NCI-H2029 (cell line): Measurements from ENCODE around the gene IL2RA.

ENCODE experiments used
- DNase-seq: peaks from one replicate; lab custom pipeline; 2025; lab: John Stamatoyannopoulos, UW

IL2RA gene

DNA sequence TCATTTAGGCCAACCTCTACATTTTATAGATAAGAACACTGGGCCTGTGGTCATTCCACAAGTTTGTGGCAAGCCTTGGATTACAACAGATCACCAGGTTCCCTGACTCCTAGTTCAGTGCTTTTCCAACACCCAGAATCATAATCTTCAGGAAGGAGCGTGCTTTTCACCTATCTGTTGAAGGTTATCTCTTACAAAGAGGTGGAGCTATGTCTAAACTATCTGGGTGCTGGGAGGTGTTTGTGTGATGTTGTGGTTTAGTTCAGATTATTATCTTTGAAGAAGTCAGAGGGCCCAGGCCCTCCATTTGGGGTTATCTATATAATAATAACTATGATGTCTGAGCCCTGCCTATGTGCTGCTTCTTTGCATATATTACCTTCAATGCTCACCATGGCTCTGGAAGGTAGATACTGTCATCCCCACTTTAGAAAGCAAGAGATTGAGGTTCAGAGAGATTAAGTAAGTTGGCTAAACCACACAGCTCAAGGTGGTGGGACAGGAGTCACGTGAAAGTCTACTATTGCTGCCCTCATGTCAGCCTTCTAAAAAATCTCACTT is 24.0 kb downstream of the IL2RA start:
- no peak for DNase-seq

DNA sequence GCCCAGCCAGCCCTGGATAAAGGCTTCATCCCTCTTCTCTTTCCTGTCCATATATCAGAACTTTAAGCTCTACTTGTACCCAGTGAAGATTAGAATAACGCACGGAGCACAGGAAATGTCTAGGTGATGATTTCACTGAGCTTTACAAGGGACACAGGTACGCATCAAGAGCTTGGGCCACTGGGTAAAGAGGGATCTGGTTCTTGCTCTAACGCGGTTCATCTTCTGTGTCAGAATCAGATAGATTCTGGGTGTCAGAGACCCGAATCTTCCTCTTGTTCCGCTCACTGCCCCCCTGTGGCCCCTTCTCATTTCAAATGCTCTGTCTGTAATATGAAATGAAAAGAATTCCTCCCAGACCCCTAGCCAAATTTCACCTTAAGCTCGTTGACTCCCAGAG is 24.7 kb downstream of the IL2RA start:
- no peak for DNase-seq

DNA sequence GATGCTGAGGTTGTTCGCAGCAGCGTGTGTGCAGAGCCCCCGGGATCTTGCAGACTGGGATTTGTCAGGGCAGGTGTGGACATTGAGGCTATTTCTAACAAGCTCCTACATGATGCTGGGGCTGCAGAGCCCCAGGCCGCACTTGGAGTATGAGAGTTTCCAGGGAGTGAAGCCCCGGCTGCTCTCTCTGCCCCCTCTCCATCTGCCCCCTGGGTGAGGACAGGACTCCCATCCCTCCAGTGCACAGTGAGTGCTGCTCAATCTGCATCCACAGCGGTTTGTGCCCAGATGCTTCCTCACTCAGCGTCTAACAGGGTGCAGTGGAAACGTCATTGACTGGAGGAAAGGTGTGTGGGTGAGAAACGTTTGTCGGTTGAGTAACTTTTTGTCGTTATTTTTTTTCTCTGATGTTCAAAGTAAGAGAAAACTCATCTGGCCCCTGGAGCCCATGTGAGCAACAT is 25.3 kb downstream of the IL2RA start:
- no peak for DNase-seq

DNA sequence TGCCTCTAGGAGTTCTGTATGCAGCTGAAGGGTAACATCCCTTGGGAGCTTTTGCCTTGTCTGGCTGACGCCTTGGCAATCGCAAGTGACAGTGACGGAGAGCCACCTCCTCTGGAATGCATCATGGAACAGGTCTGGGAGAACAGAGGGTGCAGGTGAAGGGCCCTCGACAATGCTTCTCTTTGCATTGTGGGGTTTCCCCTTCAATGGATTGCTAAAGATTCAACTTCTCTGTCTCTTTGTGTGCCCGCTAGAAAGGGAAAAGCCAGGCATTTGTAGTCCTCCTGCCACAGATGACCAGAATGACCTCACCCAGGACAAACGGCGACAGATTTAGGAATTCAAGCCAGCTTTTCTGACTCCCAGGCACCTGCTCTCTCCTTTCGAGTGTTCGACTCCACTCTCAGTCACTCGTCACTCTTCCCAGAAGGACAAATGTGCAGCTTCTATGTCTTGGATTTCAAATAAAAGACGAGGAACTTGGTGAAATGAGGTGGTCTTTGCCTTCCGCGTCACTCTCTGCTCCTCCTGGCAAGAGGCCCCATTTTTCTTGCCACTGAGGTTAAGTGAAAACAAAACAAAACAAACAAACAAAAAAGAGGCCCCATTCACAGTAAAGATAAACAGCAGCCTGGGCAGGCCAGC is 26.1 kb downstream of the IL2RA start:
- DNase-seq = no peak

DNA sequence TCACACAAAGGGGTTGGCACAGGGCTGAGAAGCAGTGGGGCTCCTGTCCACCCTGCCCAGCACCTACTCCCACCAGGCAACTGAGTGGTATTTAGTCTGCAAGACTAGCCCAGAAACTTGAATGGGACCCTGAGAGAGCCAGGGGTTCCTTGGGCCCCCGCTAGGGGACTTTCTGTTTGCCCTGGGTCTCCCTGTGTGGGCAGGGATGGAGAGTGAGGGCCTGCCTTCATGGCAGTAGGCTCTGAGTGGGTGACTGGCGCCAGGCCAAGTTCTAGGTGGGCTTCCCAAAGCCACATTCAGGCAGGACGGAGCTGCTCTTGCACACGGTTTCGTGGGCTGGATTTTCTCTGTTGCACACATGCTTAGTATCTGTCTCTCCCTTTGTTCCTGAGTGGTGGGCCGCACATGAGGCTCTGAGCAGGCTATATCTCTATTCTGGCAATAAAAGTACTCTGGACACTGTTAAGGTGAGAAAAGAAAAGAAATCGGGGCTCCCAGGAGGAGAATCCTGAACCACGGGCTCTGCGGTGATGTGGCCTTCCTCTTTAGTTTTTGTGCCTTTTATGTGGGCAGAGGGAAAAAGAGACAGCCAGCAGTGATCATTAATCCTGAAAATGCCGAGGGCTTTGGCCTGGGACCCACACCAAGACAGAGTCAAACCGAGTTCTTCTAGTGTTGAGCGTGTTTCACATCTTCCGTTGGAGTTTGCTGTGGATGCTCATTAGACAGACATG is 26.9 kb downstream of the IL2RA start:
- DNase-seq = no peak

DNA sequence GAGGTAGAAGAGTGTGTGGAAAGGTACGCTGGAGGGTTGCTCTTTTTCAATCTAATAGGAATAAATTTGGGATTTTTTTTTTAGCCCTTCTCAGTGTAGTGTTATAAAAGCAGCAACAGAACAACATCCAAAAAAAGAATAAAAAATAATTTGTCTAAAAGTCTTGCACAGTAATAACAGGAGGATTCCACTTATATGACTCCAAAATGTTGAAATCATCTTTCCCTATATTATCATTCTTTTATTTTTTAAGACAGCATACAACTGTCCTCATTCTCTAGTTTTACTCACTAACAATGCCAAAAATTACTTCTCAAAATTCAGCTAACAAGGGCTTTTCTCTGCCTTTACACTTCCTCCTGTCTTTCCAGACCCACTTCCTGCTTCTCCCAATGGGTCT is 27.8 kb downstream of the IL2RA start:
- no peak for DNase-seq

DNA sequence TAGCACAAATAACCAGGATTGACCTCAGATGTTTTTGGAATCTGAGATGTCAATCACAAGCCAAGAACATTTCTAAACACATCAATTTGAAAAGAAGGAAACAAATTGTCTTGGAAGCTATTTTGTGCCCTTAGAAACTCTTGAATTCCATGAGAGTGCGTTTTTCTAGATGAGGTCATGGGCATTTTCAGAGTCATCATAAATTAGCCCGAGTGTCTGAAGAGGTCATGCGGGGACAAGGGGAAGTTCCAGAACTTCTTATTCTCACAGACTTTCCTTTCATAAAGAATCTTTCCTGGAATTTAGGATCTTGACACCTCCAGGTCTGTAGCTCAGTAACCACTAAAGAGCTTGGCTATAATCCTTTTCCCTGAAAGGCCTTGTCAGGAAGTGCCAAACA is 28.2 kb downstream of the IL2RA start:
- DNase-seq = no peak

DNA sequence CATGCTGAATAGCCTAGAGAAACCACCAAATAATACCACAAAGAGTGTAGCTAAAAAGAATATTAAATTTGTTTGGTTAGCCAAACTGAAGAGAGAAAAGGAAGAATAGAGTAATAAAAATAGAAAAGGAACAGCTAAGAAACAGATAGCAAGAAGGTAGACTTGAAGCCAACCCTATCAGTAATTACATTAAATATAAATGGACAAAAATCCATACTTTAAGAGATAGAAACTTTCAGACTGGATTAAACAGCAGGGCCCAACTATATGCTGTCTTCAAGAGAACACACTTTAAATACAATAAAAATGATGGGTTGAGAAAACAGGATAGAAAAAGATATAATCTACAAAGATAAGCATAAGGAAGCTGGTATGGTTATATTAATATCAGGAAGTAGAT is 31.2 kb downstream of the IL2RA start:
- DNase-seq = no peak

- DNase-seq = no peak
Observed at GRCh38 chr10:6030217-6030616, 31.9 kb downstream of the IL2RA start.

- DNase-seq = no peak
Observed at GRCh38 chr10:6027929-6028328, 34.2 kb downstream of the IL2RA start.

- no peak for DNase-seq
Observed at GRCh38 chr10:6025683-6026255, 36.4 kb downstream of the IL2RA start.

GRCh38 chr10:6024334-6024682 is 37.9 kb downstream of the IL2RA start:
- no peak for DNase-seq

- DNase-seq = no peak
Observed at GRCh38 chr10:6023661-6024333, 38.4 kb downstream of the IL2RA start.

DNA sequence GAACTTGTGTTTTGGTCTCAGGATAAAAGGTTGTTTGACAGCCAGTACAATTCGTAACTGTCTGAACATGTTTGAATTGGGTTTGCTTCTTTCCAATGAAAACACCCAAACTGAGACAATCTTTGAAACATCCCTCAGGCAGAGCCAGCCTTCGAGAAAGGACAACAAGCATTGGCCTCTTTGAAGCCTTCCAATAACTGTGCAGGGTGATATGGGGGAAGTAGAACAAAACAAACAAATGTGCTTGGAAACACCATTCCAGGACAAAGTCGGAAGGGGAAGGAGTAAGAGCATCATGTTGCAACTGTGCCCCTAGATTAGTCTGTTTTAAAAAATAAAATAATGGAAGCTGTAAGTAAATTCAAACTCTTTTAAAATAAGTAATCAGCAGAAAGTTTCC is 39.5 kb downstream of the IL2RA start:
- no peak for DNase-seq

DNA sequence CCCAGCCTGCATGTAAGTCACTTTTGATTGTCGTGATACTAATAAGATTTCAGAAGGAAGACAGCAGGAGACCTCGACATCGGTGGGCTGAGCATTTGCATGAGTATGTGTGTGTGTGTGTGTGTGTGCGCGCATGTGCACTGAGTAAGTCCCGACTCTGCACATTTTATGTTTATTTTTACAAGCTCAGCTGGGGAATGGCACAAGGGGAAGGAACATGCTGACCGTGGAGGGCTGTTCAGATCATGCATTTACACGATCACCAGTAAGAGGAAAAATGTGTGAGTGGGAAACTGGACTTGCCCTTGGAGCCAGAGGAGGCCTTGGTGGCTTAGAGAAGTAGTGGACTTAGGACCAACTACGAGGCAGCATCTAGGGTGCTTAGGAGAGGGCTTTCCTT is 41.3 kb downstream of the IL2RA start:
- DNase-seq = no peak

GRCh38 chr10:6019796-6020195 is 42.4 kb downstream of the IL2RA start:
- DNase-seq = no peak

DNA sequence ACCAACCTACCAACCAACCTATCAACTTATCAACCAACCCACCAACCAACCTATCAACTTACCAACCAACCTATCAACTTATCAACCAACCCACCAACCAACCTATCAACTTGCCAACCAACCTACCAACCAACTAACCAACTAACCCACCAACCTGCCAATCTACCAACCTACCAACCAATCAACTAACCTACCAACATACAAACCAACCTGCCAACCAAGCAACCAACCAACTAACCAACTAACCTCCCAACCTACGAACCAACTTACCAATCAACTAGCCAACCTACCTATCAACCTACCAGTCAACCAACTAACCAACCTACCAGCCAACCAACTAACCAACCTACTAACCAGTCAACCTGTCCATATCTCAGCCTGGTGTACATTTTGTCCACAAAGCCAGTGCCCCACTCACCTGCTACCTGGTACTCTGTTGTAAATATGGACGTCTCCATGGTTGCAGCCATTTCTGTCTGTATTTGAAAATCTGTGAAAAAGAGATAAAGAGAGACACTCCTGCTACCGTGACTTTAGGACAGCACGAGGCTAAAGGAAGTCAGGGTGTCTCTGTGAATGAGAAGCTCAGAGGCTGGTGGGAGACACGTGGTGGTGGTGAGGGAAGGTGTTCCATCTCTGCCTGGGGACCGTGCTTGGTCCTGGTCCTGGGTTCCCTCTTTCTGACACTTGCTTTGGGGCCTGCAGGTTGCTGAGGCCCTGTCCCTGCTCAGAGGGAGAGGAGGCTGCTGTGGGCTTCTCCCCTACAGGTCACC is 43.0 kb downstream of the IL2RA start:
- DNase-seq = no peak

DNA sequence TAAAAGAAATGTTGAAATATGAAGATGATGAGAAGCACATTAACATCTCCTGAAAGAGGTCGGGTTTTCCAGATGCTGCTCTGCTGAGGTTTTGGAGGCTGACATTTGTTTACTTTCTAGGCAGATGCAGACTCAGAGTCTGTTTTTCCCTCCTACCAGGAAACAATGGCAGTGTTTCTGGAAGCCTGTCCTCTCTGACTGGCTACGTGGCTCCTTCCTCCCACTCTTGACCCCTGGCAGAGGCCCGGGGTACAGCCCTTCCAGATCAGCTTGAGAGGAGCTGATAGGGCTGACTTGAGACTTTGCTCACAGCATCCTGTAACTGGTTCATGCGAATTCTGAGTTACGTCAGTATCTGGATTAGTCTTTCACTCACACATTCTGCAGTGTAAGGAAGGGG is 43.7 kb downstream of the IL2RA start:
- DNase-seq = no peak

DNA sequence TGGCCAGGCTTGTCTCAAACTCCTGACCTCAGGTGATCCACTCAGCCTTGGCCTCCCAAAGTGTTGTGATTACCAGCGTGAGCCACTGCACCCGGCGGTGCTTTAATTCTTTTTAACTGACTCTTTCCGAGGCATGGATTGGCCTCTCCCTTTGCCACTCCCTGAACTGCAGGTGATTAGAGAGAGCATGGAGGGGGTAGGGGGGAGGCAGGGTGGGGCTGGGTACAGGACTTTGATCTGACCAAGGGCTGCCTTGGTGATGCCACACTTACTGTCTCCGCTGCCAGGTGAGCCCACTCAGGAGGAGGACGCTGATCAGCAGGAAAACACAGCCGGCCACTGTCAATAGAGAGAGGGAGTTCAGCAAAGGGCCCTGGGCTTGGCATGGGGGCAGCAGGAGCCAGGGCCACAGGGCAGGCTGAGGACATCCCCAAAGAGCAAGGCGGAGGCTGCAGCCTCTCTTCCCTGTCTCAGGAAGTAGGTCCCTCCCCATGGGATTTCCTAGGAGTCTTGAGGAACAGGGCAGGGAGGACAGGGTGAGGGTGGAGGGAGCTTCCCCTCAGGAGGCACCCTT is 44.3 kb downstream of the IL2RA start:
- DNase-seq = no peak

DNA sequence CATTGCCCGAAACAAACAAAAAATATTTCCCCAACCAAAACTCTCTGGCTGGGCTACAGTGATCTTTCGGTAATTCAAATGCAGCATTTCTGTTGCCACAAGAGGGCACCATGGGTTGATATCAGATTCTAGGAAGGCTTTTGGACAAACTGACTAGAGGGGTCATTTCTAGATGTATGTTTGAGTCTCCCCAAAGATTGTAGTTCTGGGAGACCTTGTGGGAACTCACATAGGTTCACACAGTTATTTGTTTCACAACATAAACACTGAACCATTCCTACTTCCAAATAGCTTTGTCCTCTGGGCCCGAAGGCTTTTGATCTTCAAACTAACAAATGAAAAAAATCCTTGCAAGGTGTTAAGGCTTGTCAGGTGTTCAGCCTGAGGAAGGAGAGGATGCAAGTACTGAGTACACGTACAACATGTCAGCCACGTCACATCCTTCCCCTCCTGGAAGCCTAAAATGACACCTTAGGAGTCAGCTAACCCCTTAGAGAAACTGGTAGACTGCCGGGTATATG is 47.9 kb downstream of the IL2RA start:
- DNase-seq = peak; percentile 1
